HepG2 (cell line): ENCODE results near the gene ADAM20. TPM values are rescaled to one million over a fixed set of nuclear protein-coding genes. Genes with fewer than 3 reads are reported as not detected.

Experiments
- ATAC-seq: fragments of 200-7000 bp; cut with Tn5 transposase; 3 replicates; pipeline ENCODE4 v1.9.1; 2020; ENCODE audit warnings: mild to moderate bottlenecking, moderate library complexity
- BruUV-seq: library from RNA; stranded (reverse); fragments of 400-500 nt; replicated peaks from 2 replicates; lab custom pipeline; 2021; lab: Mats Ljungman, UMichigan
- CTCF ChIA-PET: fragments of 300-600 bp; formaldehyde crosslinking; extraction: SDS; loops from one replicate; lab custom pipeline; 2021; ENCODE audit warnings: low total read pairs, inconsistent platforms, low intra/inter-chr PET ratio; lab: Yijun Ruan, JAX
- POLR2A ChIA-PET: fragments of 350-600 bp; sonication (Branson Sonifier 250); formaldehyde crosslinking; loops from one replicate; lab custom pipeline; 2020; ENCODE audit warnings: antibody characterized with exemption, inconsistent platforms; lab: Yijun Ruan, JAX
- DNase-seq: peaks from one replicate; pipeline ENCODE4 v3.0.0-alpha.2; 2015; ENCODE audit warnings: low spot score
- FAIRE-seq: peaks from 3 replicates; lab custom pipeline; 2011; peaks lifted over from hg19 to GRCh38; lab: Jason Lieb, UNC
- H2AFZ ChIP-seq: one replicate; pipeline ENCODE4 v1.6.1; 2011; ENCODE audit warnings: low read length, inconsistent platforms
- H3K27ac ChIP-seq: fragments of 300-600 bp; 3 replicates; pipeline ENCODE4 v1.8.0; 2011; ENCODE audit warnings: mixed run types, mild to moderate bottlenecking, mixed read lengths, low read length, inconsistent platforms; ENCODE audit not compliant: insufficient read depth; ENCODE audit errors: extremely low read length
- H3K27me3 ChIP-seq, 2 experiments: fragments of 200-600 bp in 1 of 2; 2 replicates in 1 of 2; 3 replicates in 1 of 2; pipeline versions ENCODE4 v1.6.0 to v1.8.0; 2011; ENCODE audit warnings: low read length in 2 of 2, mild to moderate bottlenecking in 2 of 2, moderate library complexity in 2 of 2, inconsistent platforms in 1 of 2; ENCODE audit not compliant: insufficient read depth in 2 of 2, control insufficient read depth in 1 of 2
- H3K36me3 ChIP-seq, 2 experiments: fragments of 200-600 bp in 1 of 2; replicated peaks in 1 of 2; 2 replicates in 1 of 2; 3 replicates in 1 of 2; pipeline versions ENCODE4 v1.5.1 to v1.8.0; 2011; ENCODE audit warnings: low read length in 2 of 2, inconsistent platforms in 1 of 2; ENCODE audit not compliant: insufficient read depth in 2 of 2, control insufficient read depth in 1 of 2
- H3K4me1 ChIP-seq: 2 replicates; pipeline ENCODE4 v1.5.1; 2012; ENCODE audit warnings: low read length, inconsistent platforms; ENCODE audit not compliant: insufficient read depth
- H3K4me2 ChIP-seq: 2 replicates; pipeline ENCODE4 v1.6.0; 2011; ENCODE audit warnings: low read depth, low read length, inconsistent platforms
- H3K4me3 ChIP-seq, 3 experiments: fragments of 200-600 bp in 1 of 3; sonication (generic), shearing (Covaris generic) in 1 of 3; replicated peaks in 1 of 3; 2 replicates each; pipeline ENCODE4 v1.5.1; 2011 to 2016; ENCODE audit warnings: low read length in 3 of 3, inconsistent platforms in 2 of 3, low read depth in 2 of 3, mild to moderate bottlenecking in 2 of 3, control low read depth in 1 of 3, mixed read lengths in 1 of 3; ENCODE audit not compliant: insufficient read depth in 1 of 3
- H3K79me2 ChIP-seq: one replicate; pipeline ENCODE4 v1.6.1; 2011; ENCODE audit warnings: low read length, inconsistent platforms; ENCODE audit not compliant: insufficient read depth
- H3K9ac ChIP-seq: 2 replicates; pipeline ENCODE4 v1.6.0; 2011; ENCODE audit warnings: mild to moderate bottlenecking, low read depth, low read length, inconsistent platforms; ENCODE audit not compliant: insufficient read depth
- H3K9me3 ChIP-seq: 2 replicates; pipeline ENCODE4 v1.5.1; 2012; ENCODE audit warnings: mild to moderate bottlenecking, low read length
- H4K20me1 ChIP-seq: 2 replicates; pipeline ENCODE4 v1.6.0; 2011; ENCODE audit warnings: inconsistent platforms, mild to moderate bottlenecking, low read length, moderate library complexity; ENCODE audit not compliant: insufficient read depth
- HMG20B ChIP-seq: conservative IDR thresholded peaks from 2 replicates; pipeline ENCODE4 v1.6.1; 2016; ENCODE audit warnings: missing genetic modification reagents, missing compliant biosample characterization
- NFE2L2 ChIP-seq: fragments of 150-350 bp; IDR thresholded peaks from 2 replicates; pipeline ENCODE4 v1.6.1; 2014; ENCODE audit warnings: low read length
- PRPF4 ChIP-seq: fragments of 200-400 bp; formaldehyde crosslinking; IDR thresholded peaks from 2 replicates; pipeline ENCODE4 v1.6.1; 2016; ENCODE audit warnings: low read length, low read depth; ENCODE audit not compliant: poor library complexity, severe bottlenecking
- SETDB1 ChIP-seq: sonication (generic); formaldehyde crosslinking; IDR thresholded peaks from 2 replicates; pipeline ENCODE4 v1.5.1; 2020; ENCODE audit warnings: missing genetic modification reagents, mild to moderate bottlenecking, borderline replicate concordance
- ZBTB20 ChIP-seq: sonication (generic); formaldehyde crosslinking; IDR thresholded peaks from 2 replicates; pipeline ENCODE4 v1.8.1; 2023; ENCODE audit warnings: missing genetic modification reagents, low read depth, mild to moderate bottlenecking, borderline replicate concordance
- ZEB1 ChIP-seq: IDR thresholded peaks from 2 replicates; pipeline ENCODE4 v1.6.1; 2012; ENCODE audit warnings: mild to moderate bottlenecking, low read depth, inconsistent platforms; ENCODE audit not compliant: insufficient replicate concordance
- ZNF224 ChIP-seq: sonication (generic); formaldehyde crosslinking; IDR thresholded peaks from 2 replicates; pipeline ENCODE4 v1.5.0; 2020; ENCODE audit warnings: mild to moderate bottlenecking, missing genetic modification reagents
- ZNF260 ChIP-seq: sonication (generic); formaldehyde crosslinking; IDR thresholded peaks from 2 replicates; pipeline ENCODE4 v1.4.0; 2020; ENCODE audit warnings: missing genetic modification reagents, low read depth, mild to moderate bottlenecking, borderline replicate concordance
- ZNF558 ChIP-seq: sonication (generic); formaldehyde crosslinking; IDR thresholded peaks from 2 replicates; pipeline ENCODE4 v1.9.0; 2022; ENCODE audit warnings: mild to moderate bottlenecking, missing genetic modification reagents, borderline replicate concordance
- WGBS: methylation state at CpG from one replicate; pipeline ENCODE4 v1.1.6; 2017; ENCODE audit warnings: low lambda C conversion rate; 5-methylcytosine and 5-hydroxymethylcytosine counted together
- in situ Hi-C: cut with HindIII; loops from 2 replicates; pipeline ENCODE4 v1.10.0; 2017; ENCODE audit warnings: low pct_unique_long_range_greater_than_20kb; ENCODE audit not compliant: extremely low pct_ligation_motif_present
- intact Hi-C: fragments of 100-400 bp; cut with micrococcal nuclease; formaldehyde crosslinking; loops from one replicate; pipeline ENCODE4 v1.10.0; 2022; ENCODE audit not compliant: unreplicated experiment
- polyA plus RNA-seq, 8 experiments: library from polyadenylated mRNA; depleted of rRNA in 3 of 8; stranded (reverse) in 7 of 8; unstranded in 1 of 8; fragments of >200 nt; fragmentation: Illumina TruSeq in 4 of 8; extraction: Trizol in 4 of 8; gene quantifications; 2 replicates each; pipeline versions ENCODE4 v1.2.1 to v1.2.3, GENCODE V29; 2011 to 2016; ENCODE audit warnings: low read depth in 4 of 8, missing spikeins in 1 of 8, mixed read lengths in 1 of 8; ENCODE audit not compliant: insufficient read depth in 1 of 8
- total RNA-seq, 5 experiments: library from RNA; depleted of rRNA; stranded (reverse); fragments of >200 nt; fragmentation: Illumina TruSeq; extraction: Trizol; gene quantifications; 2 replicates each; pipeline ENCODE4 v1.2.3, GENCODE V29; 2016; ENCODE audit warnings: low read depth in 1 of 5
- TF ChIP-seq, protein P1 (sequence below): sonication (generic); formaldehyde crosslinking; IDR thresholded peaks from 2 replicates; pipeline ENCODE4 v1.5.1; 2020; ENCODE audit warnings: mild to moderate bottlenecking, missing genetic modification reagents
- TF ChIP-seq, protein P2 (sequence below): sonication (generic); formaldehyde crosslinking; IDR thresholded peaks from 2 replicates; pipeline ENCODE4 v1.4.0; 2020; ENCODE audit warnings: missing genetic modification reagents
- TF ChIP-seq, protein P3 (sequence below): sonication (generic); formaldehyde crosslinking; IDR thresholded peaks from 2 replicates; pipeline ENCODE4 v1.5.0; 2020; ENCODE audit warnings: mild to moderate bottlenecking, missing genetic modification reagents

The ADAM20 gene
- total and polyA plus RNA-seq, 2 of the 13 experiments (the other 11 are each of a cell fraction or from before 2014, with no cell fraction given), result 0.09 to 0.18 TPM

DNA sequence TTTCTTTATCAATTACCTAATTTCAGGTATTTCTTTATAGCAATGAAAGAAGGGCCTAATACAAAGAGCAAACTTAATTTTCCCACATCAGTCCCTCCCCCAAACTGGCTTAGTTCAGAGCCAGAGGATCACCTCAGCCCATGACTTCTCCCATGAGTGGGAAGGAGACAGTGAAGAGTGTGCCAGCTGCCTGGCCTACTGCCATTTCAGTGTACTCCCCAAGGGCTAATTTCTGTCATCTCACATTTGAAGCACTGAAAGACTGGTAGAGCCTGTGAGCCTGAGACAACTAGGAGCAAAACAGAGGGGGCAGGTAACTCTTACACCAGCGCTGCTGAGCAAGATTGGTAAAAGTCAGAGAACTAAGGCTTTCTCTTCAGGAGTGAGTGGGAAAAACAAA lies 29.1 kb upstream of the ADAM20 start (continued):
- TF ChIP-seq PRPF4, result no peak
- TF ChIP-seq ZNF260 (CRISPR knock-in tag), result no peak
- no peak for TF ChIP-seq SETDB1
- no peak for TF ChIP-seq ZNF224 (CRISPR knock-in tag)

DNA sequence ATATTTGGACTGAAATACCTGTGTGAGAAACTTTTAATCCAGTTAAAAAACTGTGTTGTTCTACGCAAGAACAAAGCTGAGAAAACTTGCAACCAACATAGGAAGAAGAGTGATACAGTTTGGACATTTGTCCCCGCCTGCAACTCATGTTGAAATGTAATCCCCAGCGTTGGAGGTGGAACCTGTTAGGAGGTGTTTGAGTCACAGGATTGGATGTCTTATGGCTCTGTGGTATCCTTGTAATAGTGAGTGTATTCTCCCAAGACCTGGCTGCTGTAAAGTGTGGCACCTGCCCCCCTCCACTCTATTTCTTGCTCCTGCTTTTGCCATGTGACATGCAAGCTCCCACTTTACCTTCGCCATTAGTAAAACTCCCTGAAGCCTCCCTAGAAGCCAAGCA lies 28.6 kb upstream of the ADAM20 start:
- in situ Hi-C loops (loop anchor here (25.0 kb wide), 1 partner anchor 476 kb away; no protein-coding TSS in a partner anchor), intact Hi-C loops (loop anchor here (10.0 kb wide), 1 partner anchor 469 kb away; no protein-coding TSS in a partner anchor)
- CTCF ChIA-PET, result no interaction called here
- H3K4me3 ChIP-seq, result no peak overlapping the region
- ATAC-seq (no peak), FAIRE-seq (no peak), DNase-seq (no peak)
- H3K4me2 ChIP-seq, result no peak overlapping the region
- no peaks in the 10 kb centered on the region for H3K27me3 ChIP-seq
- POLR2A ChIA-PET, result no interaction called here
- H3K27ac ChIP-seq, result no peak overlapping the region
- 88% methylated on average over 4 of the region's 4 CpGs for WGBS
- H3K9ac ChIP-seq, result no peak overlapping the region
- peaks cover 6% of the 10 kb centered on the region in 2 experiments; a peak in 3 of 5 replicates for H3K36me3 ChIP-seq
- BruUV-seq, result no TSS peak
- H3K79me2 ChIP-seq, result no peaks in the 10 kb centered on the region
- H4K20me1 ChIP-seq, result no peaks in the 10 kb centered on the region; the same call in 1 of the 2 replicates
- no peak overlapping the region for H2AFZ ChIP-seq
- peaks cover 8% of the 10 kb centered on the region for H3K4me1 ChIP-seq
- peaks cover 16% of the 10 kb centered on the region for H3K9me3 ChIP-seq
- no peak for TF ChIP-seq ZEB1
- no peak for TF ChIP-seq ZNF558 (CRISPR knock-in tag)
- no peak for TF ChIP-seq NFE2L2
- no peak for TF ChIP-seq ZBTB20 (CRISPR knock-in tag)
- no peak for TF ChIP-seq HMG20B
- TF ChIP-seq, protein P1, sequence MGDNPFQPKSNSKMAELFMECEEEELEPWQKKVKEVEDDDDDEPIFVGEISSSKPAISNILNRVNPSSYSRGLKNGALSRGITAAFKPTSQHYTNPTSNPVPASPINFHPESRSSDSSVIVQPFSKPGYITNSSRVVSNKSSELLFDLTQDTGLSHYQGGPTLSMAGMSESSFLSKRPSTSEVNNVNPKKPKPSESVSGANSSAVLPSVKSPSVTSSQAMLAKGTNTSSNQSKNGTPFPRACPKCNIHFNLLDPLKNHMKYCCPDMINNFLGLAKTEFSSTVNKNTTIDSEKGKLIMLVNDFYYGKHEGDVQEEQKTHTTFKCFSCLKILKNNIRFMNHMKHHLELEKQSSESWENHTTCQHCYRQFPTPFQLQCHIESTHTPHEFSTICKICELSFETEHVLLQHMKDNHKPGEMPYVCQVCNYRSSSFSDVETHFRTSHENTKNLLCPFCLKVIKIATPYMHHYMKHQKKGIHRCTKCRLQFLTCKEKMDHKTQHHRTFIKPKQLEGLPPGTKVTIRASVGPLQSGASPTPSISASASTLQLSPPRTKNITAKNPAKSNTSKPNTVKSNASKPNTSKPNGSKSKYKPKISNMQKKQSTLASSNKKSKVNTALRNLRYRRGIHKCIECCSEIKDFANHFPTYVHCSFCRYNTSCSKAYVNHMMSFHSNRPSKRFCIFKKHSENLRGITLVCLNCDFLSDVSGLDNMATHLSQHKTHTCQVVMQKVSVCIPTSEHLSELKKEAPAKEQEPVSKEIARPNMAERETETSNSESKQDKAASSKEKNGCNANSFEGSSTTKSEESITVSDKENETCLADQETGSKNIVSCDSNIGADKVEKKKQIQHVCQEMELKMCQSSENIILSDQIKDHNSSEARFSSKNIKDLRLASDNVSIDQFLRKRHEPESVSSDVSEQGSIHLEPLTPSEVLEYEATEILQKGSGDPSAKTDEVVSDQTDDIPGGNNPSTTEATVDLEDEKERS, result no peak
- TF ChIP-seq, protein P2, sequence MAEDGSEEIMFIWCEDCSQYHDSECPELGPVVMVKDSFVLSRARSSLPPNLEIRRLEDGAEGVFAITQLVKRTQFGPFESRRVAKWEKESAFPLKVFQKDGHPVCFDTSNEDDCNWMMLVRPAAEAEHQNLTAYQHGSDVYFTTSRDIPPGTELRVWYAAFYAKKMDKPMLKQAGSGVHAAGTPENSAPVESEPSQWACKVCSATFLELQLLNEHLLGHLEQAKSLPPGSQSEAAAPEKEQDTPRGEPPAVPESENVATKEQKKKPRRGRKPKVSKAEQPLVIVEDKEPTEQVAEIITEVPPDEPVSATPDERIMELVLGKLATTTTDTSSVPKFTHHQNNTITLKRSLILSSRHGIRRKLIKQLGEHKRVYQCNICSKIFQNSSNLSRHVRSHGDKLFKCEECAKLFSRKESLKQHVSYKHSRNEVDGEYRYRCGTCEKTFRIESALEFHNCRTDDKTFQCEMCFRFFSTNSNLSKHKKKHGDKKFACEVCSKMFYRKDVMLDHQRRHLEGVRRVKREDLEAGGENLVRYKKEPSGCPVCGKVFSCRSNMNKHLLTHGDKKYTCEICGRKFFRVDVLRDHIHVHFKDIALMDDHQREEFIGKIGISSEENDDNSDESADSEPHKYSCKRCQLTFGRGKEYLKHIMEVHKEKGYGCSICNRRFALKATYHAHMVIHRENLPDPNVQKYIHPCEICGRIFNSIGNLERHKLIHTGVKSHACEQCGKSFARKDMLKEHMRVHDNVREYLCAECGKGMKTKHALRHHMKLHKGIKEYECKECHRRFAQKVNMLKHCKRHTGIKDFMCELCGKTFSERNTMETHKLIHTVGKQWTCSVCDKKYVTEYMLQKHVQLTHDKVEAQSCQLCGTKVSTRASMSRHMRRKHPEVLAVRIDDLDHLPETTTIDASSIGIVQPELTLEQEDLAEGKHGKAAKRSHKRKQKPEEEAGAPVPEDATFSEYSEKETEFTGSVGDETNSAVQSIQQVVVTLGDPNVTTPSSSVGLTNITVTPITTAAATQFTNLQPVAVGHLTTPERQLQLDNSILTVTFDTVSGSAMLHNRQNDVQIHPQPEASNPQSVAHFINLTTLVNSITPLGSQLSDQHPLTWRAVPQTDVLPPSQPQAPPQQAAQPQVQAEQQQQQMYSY (CRISPR knock-in tag), result no peak
- TF ChIP-seq, protein P3, sequence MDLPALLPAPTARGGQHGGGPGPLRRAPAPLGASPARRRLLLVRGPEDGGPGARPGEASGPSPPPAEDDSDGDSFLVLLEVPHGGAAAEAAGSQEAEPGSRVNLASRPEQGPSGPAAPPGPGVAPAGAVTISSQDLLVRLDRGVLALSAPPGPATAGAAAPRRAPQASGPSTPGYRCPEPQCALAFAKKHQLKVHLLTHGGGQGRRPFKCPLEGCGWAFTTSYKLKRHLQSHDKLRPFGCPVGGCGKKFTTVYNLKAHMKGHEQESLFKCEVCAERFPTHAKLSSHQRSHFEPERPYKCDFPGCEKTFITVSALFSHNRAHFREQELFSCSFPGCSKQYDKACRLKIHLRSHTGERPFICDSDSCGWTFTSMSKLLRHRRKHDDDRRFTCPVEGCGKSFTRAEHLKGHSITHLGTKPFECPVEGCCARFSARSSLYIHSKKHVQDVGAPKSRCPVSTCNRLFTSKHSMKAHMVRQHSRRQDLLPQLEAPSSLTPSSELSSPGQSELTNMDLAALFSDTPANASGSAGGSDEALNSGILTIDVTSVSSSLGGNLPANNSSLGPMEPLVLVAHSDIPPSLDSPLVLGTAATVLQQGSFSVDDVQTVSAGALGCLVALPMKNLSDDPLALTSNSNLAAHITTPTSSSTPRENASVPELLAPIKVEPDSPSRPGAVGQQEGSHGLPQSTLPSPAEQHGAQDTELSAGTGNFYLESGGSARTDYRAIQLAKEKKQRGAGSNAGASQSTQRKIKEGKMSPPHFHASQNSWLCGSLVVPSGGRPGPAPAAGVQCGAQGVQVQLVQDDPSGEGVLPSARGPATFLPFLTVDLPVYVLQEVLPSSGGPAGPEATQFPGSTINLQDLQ (CRISPR knock-in tag), result no peak
